Lower leg skin (tissue), 4 donors: ENCODE measurements around the gene ERICH2. TPM values are rescaled to one million over a fixed set of nuclear protein-coding genes. Genes with fewer than 3 reads are reported as not detected.

Experiments
- DNase-seq, 2 donors: peaks; one replicate each; pipeline ENCODE4 v3.0.0-alpha.2; 2019; ENCODE audit warnings: low spot score in 2 of 2
- H3K4me3 ChIP-seq: fragments of 200-600 bp; sonication (generic); 2 replicates; pipeline ENCODE4 v1.5.1; 2017; ENCODE audit warnings: mild to moderate bottlenecking, low read depth; ENCODE audit not compliant: poor library complexity, severe bottlenecking
- CTCF ChIP-seq, 3 donors: fragments of 450-650 bp; IDR thresholded peaks; one replicate each; pipeline ENCODE4 v1.5.1; 2016; ENCODE audit warnings: antibody characterized with exemption in 3 of 3, mild to moderate bottlenecking in 3 of 3, moderate library complexity in 2 of 3
- POLR2A ChIP-seq, 2 donors: fragments of 450-650 bp; IDR thresholded peaks; one replicate each; pipeline ENCODE4 v1.6.1; 2016 to 2017; ENCODE audit warnings: antibody characterized with exemption in 2 of 2, mild to moderate bottlenecking in 1 of 2, moderate library complexity in 1 of 2
- WGBS, 2 donors: methylation state at CpG; one replicate each; pipeline ENCODE4 v1.1.5; 2018; 5-methylcytosine and 5-hydroxymethylcytosine counted together
- intact Hi-C: fragments of 100-400 bp; cut with DNase I; formaldehyde crosslinking; loops from one replicate; pipeline ENCODE4 v1.15.0; 2023; ENCODE audit warnings: low total_unique reads
- total RNA-seq, 4 donors: library from RNA; depleted of rRNA; stranded (reverse); fragments of >200 nt; gene quantifications; one replicate each; pipeline ENCODE4 v1.1.0, GENCODE V29; 2016

Gene ERICH2
- total RNA-seq, 4 donors from 2014 or later, result 0.58 TPM; not detected in 3

- intact Hi-C loops, result loop anchor here (10.0 kb wide), 1 partner anchor 331 kb away; no protein-coding TSS in a partner anchor
- WGBS, 2 donors, result 1 to 3% methylated on average over 45 to 52 of the region's 52 CpGs
- DNase-seq, result peak in 1 of 2 donors; percentile 89
- H3K4me3 ChIP-seq, result no peak overlapping the region
- TF ChIP-seq CTCF (IDR thresholded peaks at IDR 0.05), result peak in 1 of 3 donors; percentile 45
- no peak for TF ChIP-seq POLR2A (IDR thresholded peaks at IDR 0.05)
Observed at GRCh38 chr2:170815746-170816503, 45.7 kb downstream of the ERICH2 start.

GRCh38 chr2:170816504-170817092 lies 46.4 kb downstream of the ERICH2 start, which contains the start of gene GAD1:
TSS of gene GAD1 (plus strand) at chr2:170816887. CDS start at chr2:170818592, 1,705 bp downstream.
- TF ChIP-seq POLR2A (IDR thresholded peaks at IDR 0.05), result no peak
- no peak for TF ChIP-seq CTCF (IDR thresholded peaks at IDR 0.05)
- 0% methylated on average over 27 to 49 of the region's 49 CpGs for WGBS, 2 donors
- peak within 1 kb of the TSS; percentile 13 for H3K4me3 ChIP-seq
- DNase-seq, result peak; percentile 48 to 94
- intact Hi-C loops, result loop anchor here (10.0 kb wide), 1 partner anchor 332 kb away; no protein-coding TSS in a partner anchor

DNA sequence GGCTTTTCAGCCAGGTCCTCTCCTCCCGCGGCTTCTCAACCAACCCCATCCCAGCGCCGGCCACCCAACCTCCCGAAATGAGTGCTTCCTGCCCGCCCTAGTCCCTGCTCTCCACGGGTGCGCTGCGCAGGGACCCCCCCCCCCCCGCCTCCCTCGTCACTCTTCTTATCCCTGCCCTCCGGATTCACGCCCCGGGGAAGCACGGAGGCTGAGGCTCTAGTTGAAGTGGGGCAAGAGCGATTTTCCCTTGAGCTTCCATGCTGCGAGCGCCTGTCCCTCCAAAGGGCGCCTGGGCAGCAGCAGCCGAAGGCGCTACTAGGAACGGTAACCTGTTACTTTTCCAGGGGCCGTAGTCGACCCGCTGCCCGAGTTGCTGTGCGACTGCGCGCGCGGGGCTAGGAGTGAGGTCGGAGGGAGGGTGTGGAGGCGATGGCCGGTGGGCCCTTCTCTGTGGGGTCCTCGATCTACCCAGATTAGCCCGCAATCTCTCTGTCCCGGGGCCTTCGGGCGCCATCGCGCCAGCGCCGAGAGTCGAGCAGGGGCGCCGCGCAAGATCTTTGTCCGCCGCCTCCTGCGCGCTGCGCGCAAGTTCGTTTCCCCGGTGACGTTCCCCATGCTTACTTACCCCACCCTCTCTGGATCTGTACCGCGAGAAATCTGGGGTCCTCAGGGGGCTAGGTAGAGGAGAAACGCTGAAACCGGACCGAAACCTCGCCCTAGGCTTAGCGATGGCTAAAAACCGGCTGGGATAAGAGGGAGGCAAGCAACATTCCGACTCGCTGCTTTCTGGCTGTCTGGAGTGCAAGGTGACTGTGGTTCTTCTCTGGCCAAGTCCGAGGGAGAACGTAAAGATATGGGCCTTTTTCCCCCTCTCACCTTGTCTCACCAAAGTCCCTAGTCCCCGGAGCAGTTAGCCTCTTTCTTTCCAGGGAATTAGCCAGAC lies 47.2 kb downstream of the ERICH2 start:
- no peak for TF ChIP-seq POLR2A (IDR thresholded peaks at IDR 0.05)
- TF ChIP-seq CTCF (IDR thresholded peaks at IDR 0.05), result no peak
- DNase-seq, result no peak
- WGBS, 2 donors, result 1 to 2% methylated on average over 43 to 62 of the region's 69 CpGs
- peak overlapping the region; percentile 13 for H3K4me3 ChIP-seq
- intact Hi-C loops, result loop anchor here (10.0 kb wide), 1 partner anchor 333 kb away; no protein-coding TSS in a partner anchor

DNA sequence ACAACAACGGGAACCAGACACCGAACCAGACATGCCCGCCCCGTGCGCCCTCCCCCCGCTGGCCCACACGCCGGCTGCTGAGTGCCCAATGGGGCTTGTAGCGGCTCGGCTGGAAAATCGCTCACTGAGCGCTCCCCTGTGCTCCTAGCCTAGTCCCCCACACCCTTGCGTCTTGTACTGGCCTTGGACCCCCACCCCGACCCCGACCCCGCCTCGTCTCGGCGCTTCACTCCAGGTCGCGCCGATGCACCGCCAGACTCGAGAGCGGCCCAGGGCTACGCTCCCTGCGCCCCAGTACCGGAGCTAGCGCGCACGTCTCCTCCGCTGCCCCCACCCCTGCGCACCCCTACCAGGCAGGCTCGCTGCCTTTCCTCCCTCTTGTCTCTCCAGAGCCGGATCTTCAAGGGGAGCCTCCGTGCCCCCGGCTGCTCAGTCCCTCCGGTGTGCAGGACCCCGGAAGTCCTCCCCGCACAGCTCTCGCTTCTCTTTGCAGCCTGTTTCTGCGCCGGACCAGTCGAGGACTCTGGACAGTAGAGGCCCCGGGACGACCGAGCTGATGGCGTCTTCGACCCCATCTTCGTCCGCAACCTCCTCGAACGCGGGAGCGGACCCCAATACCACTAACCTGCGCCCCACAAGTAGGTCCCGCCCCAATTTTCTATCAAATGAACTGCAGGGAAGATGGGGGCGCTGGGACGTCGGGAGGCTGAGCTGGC lies 48.0 kb downstream of the ERICH2 start:
- intact Hi-C loops, result loop anchor here (10.0 kb wide), 1 partner anchor 333 kb away; no protein-coding TSS in a partner anchor
- DNase-seq, result peak in 1 of 2 donors; percentile 84
- WGBS, 2 donors, result 2 to 4% methylated on average over 47 to 49 of the region's 60 CpGs

More for the DNA sequence above, 48.0 kb downstream of the ERICH2 start:
- TF ChIP-seq POLR2A (IDR thresholded peaks at IDR 0.05) (no peak), CTCF (IDR thresholded peaks at IDR 0.05) (no peak)
- H3K4me3 ChIP-seq, result no peak overlapping the region
